Gastrocnemius medialis (tissue), 4 donors: ENCODE measurements around the gene ATXN1.

Experiments
- POLR2A ChIP-seq, 2 donors: fragments of 450-650 bp; IDR thresholded peaks; one replicate each; pipeline ENCODE4 v1.6.1; 2017; ENCODE audit warnings: antibody characterized with exemption in 2 of 2, mild to moderate bottlenecking in 2 of 2, moderate library complexity in 2 of 2
- TF ChIP-seq, protein P1 (sequence below), 5 experiments: fragments of 450-650 bp in 3 of 5; fragments of 200-600 bp in 2 of 5; sonication (generic) in 2 of 5; IDR thresholded peaks in 4 of 5; conservative IDR thresholded peaks in 1 of 5; 1 replicate in 4 of 5; 2 replicates in 1 of 5; pipeline ENCODE4 v1.5.1; 2016 to 2019; ENCODE audit warnings: antibody characterized with exemption in 5 of 5, mild to moderate bottlenecking in 3 of 5, moderate library complexity in 3 of 5

DNA sequence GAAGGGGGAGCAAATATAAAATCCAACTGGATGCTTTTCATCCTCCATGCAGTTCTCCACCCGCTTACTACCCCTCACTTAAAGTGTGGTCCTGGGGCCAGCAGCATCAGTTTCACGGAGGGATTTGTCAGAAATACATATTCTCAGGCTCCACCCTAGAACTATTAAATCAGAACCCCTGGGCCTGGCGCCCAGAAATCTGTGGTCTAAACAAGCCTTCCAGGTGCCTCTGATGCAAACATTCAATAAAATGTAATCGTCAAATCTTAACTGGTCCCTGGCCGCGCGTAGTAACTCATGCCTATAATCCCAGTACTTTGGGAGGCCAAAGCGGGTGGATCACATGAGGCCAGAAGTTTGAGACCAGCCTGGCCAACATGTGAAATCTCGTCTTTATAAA lies 47.7 kb downstream of the ATXN1 start:
- TF ChIP-seq, protein P1, sequence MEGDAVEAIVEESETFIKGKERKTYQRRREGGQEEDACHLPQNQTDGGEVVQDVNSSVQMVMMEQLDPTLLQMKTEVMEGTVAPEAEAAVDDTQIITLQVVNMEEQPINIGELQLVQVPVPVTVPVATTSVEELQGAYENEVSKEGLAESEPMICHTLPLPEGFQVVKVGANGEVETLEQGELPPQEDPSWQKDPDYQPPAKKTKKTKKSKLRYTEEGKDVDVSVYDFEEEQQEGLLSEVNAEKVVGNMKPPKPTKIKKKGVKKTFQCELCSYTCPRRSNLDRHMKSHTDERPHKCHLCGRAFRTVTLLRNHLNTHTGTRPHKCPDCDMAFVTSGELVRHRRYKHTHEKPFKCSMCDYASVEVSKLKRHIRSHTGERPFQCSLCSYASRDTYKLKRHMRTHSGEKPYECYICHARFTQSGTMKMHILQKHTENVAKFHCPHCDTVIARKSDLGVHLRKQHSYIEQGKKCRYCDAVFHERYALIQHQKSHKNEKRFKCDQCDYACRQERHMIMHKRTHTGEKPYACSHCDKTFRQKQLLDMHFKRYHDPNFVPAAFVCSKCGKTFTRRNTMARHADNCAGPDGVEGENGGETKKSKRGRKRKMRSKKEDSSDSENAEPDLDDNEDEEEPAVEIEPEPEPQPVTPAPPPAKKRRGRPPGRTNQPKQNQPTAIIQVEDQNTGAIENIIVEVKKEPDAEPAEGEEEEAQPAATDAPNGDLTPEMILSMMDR (IDR thresholded peaks at IDR 0.05 in 4 of 5, conservative IDR thresholded peaks at IDR 0.05 in 1 of 5): no peak
- no peak for TF ChIP-seq POLR2A (IDR thresholded peaks at IDR 0.05)
